H1 (cell line): ENCODE measurements around the gene SNAPIN. TPM values are rescaled to one million over a fixed set of nuclear protein-coding genes. Genes with fewer than 3 reads are reported as not detected.

Experiments used
- CTCF ChIP-seq, 3 experiments: IDR thresholded peaks; 1 replicate in 2 of 3; 2 replicates in 1 of 3; pipeline versions ENCODE4 v1.5.1 to v1.6.1; 2011; ENCODE audit warnings: low read length in 3 of 3, mild to moderate bottlenecking in 3 of 3, inconsistent platforms in 2 of 3, low read depth in 1 of 3, moderate library complexity in 1 of 3; ENCODE audit not compliant: insufficient read depth in 1 of 3; ENCODE audit errors: control extremely low read depth in 1 of 3
- SUZ12 ChIP-seq: fragments of 200-600 bp; sonication (generic); IDR thresholded peaks from 2 replicates; pipeline ENCODE4 v1.6.1; 2012; ENCODE audit warnings: mild to moderate bottlenecking, inconsistent platforms, low read length, moderate library complexity, mixed read lengths
- polyA plus RNA-seq, 7 experiments: library from polyadenylated mRNA; depleted of rRNA in 3 of 7; stranded (reverse) in 5 of 7; unstranded in 2 of 7; fragments of >200 nt in 5 of 7; fragments of 200-250 nt in 2 of 7; gene quantifications; 1 replicate in 5 of 7; 2 replicates in 1 of 7; 4 replicates in 1 of 7; pipeline versions ENCODE4 v1.2.1 to v1.2.3, GENCODE V29; 2011 to 2013; ENCODE audit warnings: missing spikeins in 2 of 7, mixed read lengths in 2 of 7
- total RNA-seq: library from RNA; stranded (reverse); fragmentation: NEBNext Ultra II Directional; extraction: Animal tissue kit (Norgen Biotek cat#: 25700); gene quantifications from 2 replicates; pipeline ENCODE4 v1.2.1, GENCODE V29; 2021
- TF ChIP-seq, protein P1 (sequence below): fragments of 300-600 bp; sonication (generic); IDR thresholded peaks from 2 replicates; pipeline ENCODE4 v1.7.1; 2012; ENCODE audit warnings: low read length, moderate library complexity, mild to moderate bottlenecking, inconsistent platforms; ENCODE audit not compliant: insufficient replicate concordance
- TF ChIP-seq, protein P2 (sequence below): IDR thresholded peaks from 2 replicates; pipeline ENCODE4 v1.6.1; 2011; ENCODE audit warnings: low read length, improper control_type of control experiment

Gene SNAPIN
- total and polyA plus RNA-seq, 2 of the 8 experiments (the other 6 are each of a cell fraction or from before 2014, with no cell fraction given): 25.7 to 31.1 TPM

GRCh38 chr1:153610811-153611301 lies 47.6 kb upstream of the SNAPIN start (continued):
- no peak for TF ChIP-seq CTCF (IDR thresholded peaks at IDR 0.05; ENCODE audit: control extremely low read depth in 1 of 3, insufficient read depth in 1 of 3, low read depth in 1 of 3, low read length in 3 of 3)
- TF ChIP-seq, protein P1, sequence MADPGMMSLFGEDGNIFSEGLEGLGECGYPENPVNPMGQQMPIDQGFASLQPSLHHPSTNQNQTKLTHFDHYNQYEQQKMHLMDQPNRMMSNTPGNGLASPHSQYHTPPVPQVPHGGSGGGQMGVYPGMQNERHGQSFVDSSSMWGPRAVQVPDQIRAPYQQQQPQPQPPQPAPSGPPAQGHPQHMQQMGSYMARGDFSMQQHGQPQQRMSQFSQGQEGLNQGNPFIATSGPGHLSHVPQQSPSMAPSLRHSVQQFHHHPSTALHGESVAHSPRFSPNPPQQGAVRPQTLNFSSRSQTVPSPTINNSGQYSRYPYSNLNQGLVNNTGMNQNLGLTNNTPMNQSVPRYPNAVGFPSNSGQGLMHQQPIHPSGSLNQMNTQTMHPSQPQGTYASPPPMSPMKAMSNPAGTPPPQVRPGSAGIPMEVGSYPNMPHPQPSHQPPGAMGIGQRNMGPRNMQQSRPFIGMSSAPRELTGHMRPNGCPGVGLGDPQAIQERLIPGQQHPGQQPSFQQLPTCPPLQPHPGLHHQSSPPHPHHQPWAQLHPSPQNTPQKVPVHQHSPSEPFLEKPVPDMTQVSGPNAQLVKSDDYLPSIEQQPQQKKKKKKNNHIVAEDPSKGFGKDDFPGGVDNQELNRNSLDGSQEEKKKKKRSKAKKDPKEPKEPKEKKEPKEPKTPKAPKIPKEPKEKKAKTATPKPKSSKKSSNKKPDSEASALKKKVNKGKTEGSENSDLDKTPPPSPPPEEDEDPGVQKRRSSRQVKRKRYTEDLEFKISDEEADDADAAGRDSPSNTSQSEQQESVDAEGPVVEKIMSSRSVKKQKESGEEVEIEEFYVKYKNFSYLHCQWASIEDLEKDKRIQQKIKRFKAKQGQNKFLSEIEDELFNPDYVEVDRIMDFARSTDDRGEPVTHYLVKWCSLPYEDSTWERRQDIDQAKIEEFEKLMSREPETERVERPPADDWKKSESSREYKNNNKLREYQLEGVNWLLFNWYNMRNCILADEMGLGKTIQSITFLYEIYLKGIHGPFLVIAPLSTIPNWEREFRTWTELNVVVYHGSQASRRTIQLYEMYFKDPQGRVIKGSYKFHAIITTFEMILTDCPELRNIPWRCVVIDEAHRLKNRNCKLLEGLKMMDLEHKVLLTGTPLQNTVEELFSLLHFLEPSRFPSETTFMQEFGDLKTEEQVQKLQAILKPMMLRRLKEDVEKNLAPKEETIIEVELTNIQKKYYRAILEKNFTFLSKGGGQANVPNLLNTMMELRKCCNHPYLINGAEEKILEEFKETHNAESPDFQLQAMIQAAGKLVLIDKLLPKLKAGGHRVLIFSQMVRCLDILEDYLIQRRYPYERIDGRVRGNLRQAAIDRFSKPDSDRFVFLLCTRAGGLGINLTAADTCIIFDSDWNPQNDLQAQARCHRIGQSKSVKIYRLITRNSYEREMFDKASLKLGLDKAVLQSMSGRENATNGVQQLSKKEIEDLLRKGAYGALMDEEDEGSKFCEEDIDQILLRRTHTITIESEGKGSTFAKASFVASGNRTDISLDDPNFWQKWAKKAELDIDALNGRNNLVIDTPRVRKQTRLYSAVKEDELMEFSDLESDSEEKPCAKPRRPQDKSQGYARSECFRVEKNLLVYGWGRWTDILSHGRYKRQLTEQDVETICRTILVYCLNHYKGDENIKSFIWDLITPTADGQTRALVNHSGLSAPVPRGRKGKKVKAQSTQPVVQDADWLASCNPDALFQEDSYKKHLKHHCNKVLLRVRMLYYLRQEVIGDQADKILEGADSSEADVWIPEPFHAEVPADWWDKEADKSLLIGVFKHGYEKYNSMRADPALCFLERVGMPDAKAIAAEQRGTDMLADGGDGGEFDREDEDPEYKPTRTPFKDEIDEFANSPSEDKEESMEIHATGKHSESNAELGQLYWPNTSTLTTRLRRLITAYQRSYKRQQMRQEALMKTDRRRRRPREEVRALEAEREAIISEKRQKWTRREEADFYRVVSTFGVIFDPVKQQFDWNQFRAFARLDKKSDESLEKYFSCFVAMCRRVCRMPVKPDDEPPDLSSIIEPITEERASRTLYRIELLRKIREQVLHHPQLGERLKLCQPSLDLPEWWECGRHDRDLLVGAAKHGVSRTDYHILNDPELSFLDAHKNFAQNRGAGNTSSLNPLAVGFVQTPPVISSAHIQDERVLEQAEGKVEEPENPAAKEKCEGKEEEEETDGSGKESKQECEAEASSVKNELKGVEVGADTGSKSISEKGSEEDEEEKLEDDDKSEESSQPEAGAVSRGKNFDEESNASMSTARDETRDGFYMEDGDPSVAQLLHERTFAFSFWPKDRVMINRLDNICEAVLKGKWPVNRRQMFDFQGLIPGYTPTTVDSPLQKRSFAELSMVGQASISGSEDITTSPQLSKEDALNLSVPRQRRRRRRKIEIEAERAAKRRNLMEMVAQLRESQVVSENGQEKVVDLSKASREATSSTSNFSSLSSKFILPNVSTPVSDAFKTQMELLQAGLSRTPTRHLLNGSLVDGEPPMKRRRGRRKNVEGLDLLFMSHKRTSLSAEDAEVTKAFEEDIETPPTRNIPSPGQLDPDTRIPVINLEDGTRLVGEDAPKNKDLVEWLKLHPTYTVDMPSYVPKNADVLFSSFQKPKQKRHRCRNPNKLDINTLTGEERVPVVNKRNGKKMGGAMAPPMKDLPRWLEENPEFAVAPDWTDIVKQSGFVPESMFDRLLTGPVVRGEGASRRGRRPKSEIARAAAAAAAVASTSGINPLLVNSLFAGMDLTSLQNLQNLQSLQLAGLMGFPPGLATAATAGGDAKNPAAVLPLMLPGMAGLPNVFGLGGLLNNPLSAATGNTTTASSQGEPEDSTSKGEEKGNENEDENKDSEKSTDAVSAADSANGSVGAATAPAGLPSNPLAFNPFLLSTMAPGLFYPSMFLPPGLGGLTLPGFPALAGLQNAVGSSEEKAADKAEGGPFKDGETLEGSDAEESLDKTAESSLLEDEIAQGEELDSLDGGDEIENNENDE: no peak
- TF ChIP-seq, protein P2, sequence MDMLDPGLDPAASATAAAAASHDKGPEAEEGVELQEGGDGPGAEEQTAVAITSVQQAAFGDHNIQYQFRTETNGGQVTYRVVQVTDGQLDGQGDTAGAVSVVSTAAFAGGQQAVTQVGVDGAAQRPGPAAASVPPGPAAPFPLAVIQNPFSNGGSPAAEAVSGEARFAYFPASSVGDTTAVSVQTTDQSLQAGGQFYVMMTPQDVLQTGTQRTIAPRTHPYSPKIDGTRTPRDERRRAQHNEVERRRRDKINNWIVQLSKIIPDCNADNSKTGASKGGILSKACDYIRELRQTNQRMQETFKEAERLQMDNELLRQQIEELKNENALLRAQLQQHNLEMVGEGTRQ: no peak
- TF ChIP-seq SUZ12: no peak
